WTC11 (cell line): ENCODE measurements around the gene IL13RA2. TPM values are rescaled to one million over a fixed set of nuclear protein-coding genes. Genes with fewer than 3 reads are reported as not detected.

Experiments
- ATAC-seq: fragments of 200-7000 bp; cut with Tn5 transposase; 2 replicates; pipeline ENCODE4 v1.10.0; 2021; ENCODE audit warnings: mild to moderate bottlenecking, moderate library complexity
- CTCF ChIA-PET: fragments of 300-600 bp; sonication (Branson Sonifier 250); formaldehyde crosslinking; loops from one replicate; lab custom pipeline; 2021; ENCODE audit warnings: antibody characterized with exemption; lab: Charles Lee
- POLR2A ChIA-PET: fragments of 350-600 bp; sonication (Branson Sonifier 250); formaldehyde crosslinking; loops from one replicate; lab custom pipeline; 2021; ENCODE audit warnings: antibody characterized with exemption; lab: Charles Lee
- DNase-seq: peaks from one replicate; pipeline ENCODE4 v3.0.0; 2021; ENCODE audit warnings: low spot score
- H3K27ac Mint-ChIP-seq: 2 replicates; pipeline ENCODE4 v1.8.0; 2021; ENCODE audit warnings: mixed read lengths
- H3K27me3 Mint-ChIP-seq: 2 replicates; pipeline ENCODE4 v1.8.0; 2021; ENCODE audit warnings: low read depth, mild to moderate bottlenecking, moderate library complexity, mixed read lengths
- H3K36me3 Mint-ChIP-seq: 2 replicates; pipeline ENCODE4 v1.8.0; 2021; ENCODE audit warnings: mixed read lengths
- H3K4me1 Mint-ChIP-seq: 2 replicates; pipeline ENCODE4 v1.8.0; 2022; ENCODE audit warnings: mixed read lengths
- H3K4me3 Mint-ChIP-seq: 2 replicates; pipeline ENCODE4 v1.8.0; 2021; ENCODE audit warnings: mild to moderate bottlenecking, moderate library complexity, mixed read lengths
- H3K9me3 Mint-ChIP-seq: 2 replicates; pipeline ENCODE4 v1.8.0; 2021; ENCODE audit warnings: mixed read lengths
- ETV6 ChIP-seq: sonication (generic); formaldehyde crosslinking; IDR thresholded peaks from 2 replicates; pipeline ENCODE4 v1.8.1; 2022; ENCODE audit warnings: mild to moderate bottlenecking, missing genetic modification reagents
- FOXP4 ChIP-seq: sonication (generic); formaldehyde crosslinking; IDR thresholded peaks from 2 replicates; pipeline ENCODE4 v1.8.0; 2022; ENCODE audit warnings: mild to moderate bottlenecking, missing genetic modification reagents
- HMGA2 ChIP-seq: fragments of 250-450 bp; sonication (Bioruptor Pico); IDR thresholded peaks from 2 replicates; pipeline ENCODE4 v1.4.0; 2021; ENCODE audit warnings: mild to moderate bottlenecking, moderate library complexity
- JUN ChIP-seq: sonication (generic); formaldehyde crosslinking; IDR thresholded peaks from 2 replicates; pipeline ENCODE4 v1.8.0; 2023; ENCODE audit warnings: mild to moderate bottlenecking, missing genetic modification reagents
- NFE2L1 ChIP-seq: sonication (generic); formaldehyde crosslinking; IDR thresholded peaks from 2 replicates; pipeline ENCODE4 v1.8.1; 2023; ENCODE audit warnings: missing genetic modification reagents
- NR1H2 ChIP-seq: sonication (generic); formaldehyde crosslinking; IDR thresholded peaks from 2 replicates; pipeline ENCODE4 v1.9.0; 2021; ENCODE audit warnings: mild to moderate bottlenecking, moderate library complexity, missing genetic modification reagents
- PRDM15 ChIP-seq: sonication (generic); formaldehyde crosslinking; IDR thresholded peaks from 2 replicates; pipeline ENCODE4 v1.8.0; 2022; ENCODE audit warnings: missing genetic modification reagents
- ZNF416 ChIP-seq: fragments of 250-450 bp; sonication (Bioruptor Pico); IDR thresholded peaks from 2 replicates; pipeline ENCODE4 v1.9.0; 2021; ENCODE audit warnings: mild to moderate bottlenecking, inconsistent platforms
- total RNA-seq: library from RNA; stranded (reverse); gene quantifications from 3 replicates; pipeline ENCODE4 v1.2.3, GENCODE V29; 2021

The IL13RA2 gene
- total RNA-seq, 1 experiment from 2014 or later: not detected

GRCh38 chrX:114959729-114960128, 57.7 kb downstream of the IL13RA2 start:
- POLR2A ChIA-PET: no interaction called here
- H3K36me3 Mint-ChIP-seq: no peaks in the 10 kb centered on the region
- H3K4me1 Mint-ChIP-seq: peaks cover 8% of the 10 kb centered on the region
- no peak for TF ChIP-seq ETV6 (CRISPR knock-in tag)
- no peak for TF ChIP-seq JUN (CRISPR knock-in tag)
- TF ChIP-seq FOXP4 (CRISPR knock-in tag): no peak
- no peak for TF ChIP-seq NR1H2 (CRISPR knock-in tag)
- TF ChIP-seq NFE2L1 (CRISPR knock-in tag): no peak
- no peak for TF ChIP-seq HMGA2 (CRISPR knock-in tag)
- TF ChIP-seq ZNF416: no peak
- no peak for TF ChIP-seq PRDM15 (CRISPR knock-in tag)
- TF ChIP-seq, all 79 proteins: peak for 0
- Mint-ChIP-seq H3K27me3 (no peaks in the 10 kb centered on the region), H3K4me3 (no peak overlapping the region), H3K9me3 (no peaks in the 10 kb centered on the region), H3K27ac (no peak overlapping the region)
- DNase-seq: no peak
- no peak for ATAC-seq
- CTCF ChIA-PET: interaction anchor here (1.1 to 1.9 kb wide), 5 partner anchors 142 to 375 kb away, joined by 4 to 25 read pairs (median 6); no protein-coding TSS in a partner anchor

Other genes with a start within 250 kb of the IL13RA2 start
- gene RBMXL3, start 171.8 kb upstream of the IL13RA2 start, total RNA-seq: not detected in 3 replicates
- gene LRCH2, start 216.5 kb upstream of the IL13RA2 start, total RNA-seq: 3.5 to 3.8 TPM (median 3.5 TPM) in 3 replicates